A204.1 (cell line): Measurements from ENCODE around the gene DACH2.
A peak's percentile ranks its signal among the peaks of the same experiment; 100 is the strongest.
"Not testable (repeated sequence)": the region's sequence is repeated elsewhere in the genome, so short reads cannot be mapped to it uniquely, and the experiment has no call there.

ENCODE experiments used
- FAIRE-seq: peaks from 2 replicates; lab custom pipeline; 2012; peaks lifted over from hg19 to GRCh38; lab: Jason Lieb, UNC

DACH2 gene

DNA sequence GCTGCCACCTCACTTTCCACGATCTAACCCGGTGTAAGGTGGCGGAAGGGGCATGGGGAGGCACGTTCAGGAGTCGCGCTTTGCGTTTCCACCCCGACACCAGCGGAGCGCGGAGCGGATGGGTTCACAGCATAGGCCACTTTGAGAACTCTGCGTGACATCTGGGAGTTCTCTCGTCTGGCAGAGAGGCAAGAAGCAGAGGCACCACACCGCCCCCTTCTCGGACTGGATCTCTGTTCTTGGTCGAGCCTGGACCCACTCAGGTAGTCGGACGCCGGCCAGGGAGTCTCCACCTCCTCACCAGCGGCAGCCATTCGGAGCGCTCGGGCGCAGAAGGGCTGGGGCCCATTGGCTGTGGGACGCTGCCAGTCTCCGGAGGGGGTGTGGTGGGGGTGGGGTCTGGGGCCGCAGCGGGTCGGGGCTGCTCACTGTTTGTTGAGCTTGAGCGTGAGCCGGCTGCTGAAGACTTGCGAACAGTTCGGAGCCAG, at the start of gene DACH2:
TSS of gene DACH2 (plus strand) at position 428 of the 488 bp plus-strand sequence.
- no peak for FAIRE-seq

DNA sequence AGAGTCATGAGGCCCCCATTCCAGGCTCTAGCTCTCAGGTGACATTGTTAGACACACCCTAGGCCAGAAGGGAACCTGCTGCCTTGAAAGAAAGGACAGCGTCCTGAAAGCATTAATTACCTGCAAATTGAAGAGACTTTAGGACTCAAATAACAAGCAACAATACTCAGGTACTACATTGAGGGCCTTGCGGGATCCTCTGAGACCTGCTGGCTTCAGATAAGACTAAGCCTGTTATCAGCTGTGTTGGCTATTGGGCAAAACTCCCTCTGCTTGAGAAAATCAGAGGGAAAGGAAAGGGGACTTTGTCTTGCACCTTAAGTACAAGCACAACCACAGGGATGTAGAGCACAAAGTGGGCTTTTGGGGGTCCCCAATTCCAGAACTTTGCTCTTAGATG, 45.9 kb upstream of the DACH2 start:
- no peak for FAIRE-seq

DNA sequence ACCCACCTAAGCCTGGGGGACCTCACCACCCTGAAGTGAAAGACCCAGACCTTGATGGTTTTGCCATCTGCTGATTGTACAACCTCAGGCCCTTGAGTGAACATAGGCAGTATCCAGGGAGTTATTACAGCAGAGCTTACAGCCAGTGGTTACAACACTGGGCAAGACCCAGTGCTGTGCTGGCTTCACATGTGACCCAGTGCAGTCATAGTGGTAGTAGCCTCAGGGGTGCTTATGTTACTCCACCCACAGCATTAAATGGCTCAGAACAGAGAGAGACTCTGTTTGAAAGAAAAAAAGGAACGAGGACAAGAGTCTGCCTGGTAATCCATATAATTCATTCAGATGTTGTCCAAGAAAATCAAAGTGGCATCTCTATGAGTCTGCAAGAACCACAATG, 45.2 kb upstream of the DACH2 start:
- FAIRE-seq = no peak

DNA sequence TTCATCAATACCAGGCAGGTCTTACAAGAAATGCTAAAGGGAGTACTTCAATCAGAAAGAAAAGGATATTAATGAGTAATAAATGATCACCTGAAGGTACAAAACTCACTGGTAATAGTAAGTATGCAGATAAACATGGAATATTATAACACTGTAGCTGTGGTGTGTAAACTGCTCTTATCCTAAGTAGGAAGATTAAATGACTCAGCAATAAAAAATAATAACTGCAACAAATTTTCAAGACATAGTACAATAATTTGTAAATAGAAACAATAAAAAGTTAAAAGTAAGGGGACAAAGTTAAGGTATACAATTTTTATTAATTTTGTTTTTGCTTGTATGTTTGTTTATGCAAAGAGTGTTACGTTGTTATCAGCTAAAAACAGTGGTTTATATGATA, 43.7 kb upstream of the DACH2 start:
- no peak for FAIRE-seq

GRCh38 chrX:86121916-86122315, 26.3 kb upstream of the DACH2 start:
- no peak for FAIRE-seq

DNA sequence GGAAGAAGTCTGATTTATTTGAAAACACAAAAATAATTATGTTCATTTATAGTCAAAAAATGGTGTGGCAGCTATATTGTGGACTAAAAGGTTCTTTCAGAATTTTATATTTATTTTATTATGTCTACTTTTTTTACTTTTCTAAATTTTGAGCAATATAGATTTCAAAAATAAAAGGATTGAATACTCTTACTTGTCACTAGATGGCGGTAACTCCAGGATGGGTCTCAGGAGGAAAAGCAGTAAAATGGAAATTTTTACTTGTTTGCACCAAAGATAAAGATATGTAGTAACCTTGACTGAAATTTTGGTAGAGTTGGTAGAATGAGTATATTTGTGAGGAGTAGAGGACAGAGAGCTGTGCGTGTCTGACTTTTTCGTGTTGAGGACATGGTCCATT, 14.5 kb upstream of the DACH2 start:
- peak; percentile 97 for FAIRE-seq

DNA sequence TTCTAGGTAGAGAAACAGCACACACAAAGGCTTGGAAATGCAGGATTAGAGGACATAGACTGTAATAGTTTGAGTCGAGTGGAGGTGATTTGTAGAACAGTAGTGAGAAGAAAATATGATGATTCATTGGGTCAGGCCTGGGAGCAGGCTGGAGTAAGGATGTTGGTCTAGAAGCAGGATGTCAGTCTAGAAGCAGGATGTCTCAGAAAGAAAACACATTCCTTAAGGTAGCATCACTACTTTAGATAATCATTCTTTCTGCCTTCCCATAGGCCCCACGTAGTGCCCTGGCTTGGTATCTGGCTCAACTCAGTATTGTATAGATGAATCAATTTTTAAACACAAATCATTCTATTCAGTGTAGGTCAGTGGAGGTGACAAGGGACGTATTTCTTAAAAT, 11.2 kb upstream of the DACH2 start:
- no peak for FAIRE-seq

DNA sequence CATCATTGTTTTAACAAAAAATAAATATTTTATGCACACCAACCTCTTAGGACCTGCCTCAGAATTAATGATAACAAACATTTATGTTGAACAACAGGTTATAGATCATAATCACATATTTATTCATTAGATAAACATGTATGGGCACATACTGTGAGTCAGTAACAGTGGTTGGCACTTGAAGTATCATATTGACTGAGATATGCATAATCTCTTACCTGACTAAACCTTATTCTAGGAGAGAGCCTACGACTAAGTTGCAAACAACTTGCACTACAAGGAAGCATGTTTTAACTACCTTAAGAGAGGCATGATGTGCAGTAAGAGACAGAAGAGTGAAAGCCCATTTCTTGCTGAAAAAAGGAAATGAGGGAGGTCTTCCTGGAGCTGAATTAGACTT, 6.5 kb upstream of the DACH2 start:
- FAIRE-seq = no peak

DNA sequence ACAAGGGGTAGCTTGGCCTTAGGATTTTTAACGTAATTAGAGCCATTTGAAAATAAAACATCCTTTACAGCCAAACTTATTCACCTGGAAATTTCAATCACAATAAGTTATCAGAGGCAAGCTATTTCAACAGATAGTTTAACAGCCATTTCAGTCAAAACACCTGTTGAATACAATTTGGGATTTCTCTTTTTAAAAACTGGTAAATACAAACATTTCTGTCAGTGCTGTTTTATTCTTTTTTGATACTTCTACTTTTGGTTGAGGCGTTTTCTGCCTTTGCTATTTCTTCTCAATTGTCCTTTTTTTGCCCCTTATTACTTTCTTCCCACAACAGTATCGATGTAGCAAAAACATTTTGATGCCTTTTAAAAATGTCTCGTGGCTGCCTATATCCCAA, 2.1 kb upstream of the DACH2 start:
- no peak for FAIRE-seq

GRCh38 chrX:86148594-86148993, 343 bp downstream of the DACH2 start:
- no peak for FAIRE-seq

GRCh38 chrX:86149119-86149518, 868 bp downstream of the DACH2 start:
- FAIRE-seq = no peak

GRCh38 chrX:86154553-86154952, 6.3 kb downstream of the DACH2 start:
- no peak for FAIRE-seq

DNA sequence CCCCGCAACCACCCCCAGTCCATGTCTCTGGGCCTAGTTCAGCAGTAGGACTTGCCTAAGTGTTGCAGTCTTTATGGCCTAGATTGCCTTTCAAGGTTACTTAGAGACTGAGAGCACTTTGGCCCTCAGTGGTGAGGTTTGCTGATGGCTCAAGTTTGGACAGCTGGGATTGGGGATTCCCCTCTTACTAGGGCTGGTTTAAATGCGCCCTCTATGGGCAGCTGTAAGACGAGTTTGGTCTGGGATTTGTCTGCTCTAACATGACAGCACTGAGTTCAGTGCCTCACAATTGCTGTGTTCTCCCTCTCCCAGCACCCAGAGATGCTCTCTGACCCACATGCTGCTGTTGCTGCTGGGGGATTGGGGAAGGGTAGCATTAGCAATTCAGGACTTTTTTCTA, 23.1 kb downstream of the DACH2 start:
- FAIRE-seq = no peak

- no peak for FAIRE-seq
These were observed 30.7 kb downstream of the DACH2 start for GRCh38 chrX:86178906-86179305.

DNA sequence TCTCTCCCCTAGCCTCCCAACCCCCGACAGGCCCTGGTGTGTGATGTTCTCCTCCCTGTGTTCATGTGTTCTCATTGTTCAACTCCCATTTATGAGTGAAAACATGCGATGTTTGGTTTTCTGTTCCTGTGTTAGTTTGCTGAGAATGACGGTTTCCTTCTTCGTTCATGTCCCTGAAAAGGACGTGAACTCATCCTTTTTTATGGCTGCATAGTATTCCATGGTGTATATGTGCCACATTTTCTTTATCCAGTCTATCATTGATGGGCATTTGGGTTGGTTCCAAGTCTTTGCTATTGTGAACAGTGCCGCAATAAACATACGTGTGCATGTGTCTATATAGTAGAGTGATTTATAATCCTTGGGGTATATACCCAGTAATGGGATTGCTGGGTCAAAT, 33.1 kb downstream of the DACH2 start:
- not testable (repeated sequence) for FAIRE-seq

- peak; percentile 93 for FAIRE-seq
These were observed 44.6 kb downstream of the DACH2 start for GRCh38 chrX:86192827-86193226.

- FAIRE-seq = no peak
These were observed 46.5 kb downstream of the DACH2 start for GRCh38 chrX:86194758-86195157.

DNA sequence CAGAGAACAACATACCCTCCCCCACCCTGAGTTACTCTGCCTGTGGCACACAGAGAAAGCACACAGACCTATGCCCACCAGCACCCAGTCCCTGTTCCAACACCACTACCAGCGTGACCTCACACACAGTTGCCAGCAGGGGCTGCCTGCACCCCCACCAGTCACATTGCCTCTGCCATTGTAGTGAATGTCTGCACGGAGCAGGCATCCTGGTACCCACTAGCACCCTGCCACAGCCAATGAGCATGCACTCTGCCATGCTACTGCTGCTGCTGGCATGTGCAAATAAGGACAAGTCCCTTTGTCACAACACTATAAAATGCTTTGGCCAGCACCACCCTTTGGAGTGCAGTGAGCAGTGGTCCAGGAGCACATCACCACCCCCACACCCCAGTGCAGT, 47.1 kb downstream of the DACH2 start:
- FAIRE-seq = no peak

DNA sequence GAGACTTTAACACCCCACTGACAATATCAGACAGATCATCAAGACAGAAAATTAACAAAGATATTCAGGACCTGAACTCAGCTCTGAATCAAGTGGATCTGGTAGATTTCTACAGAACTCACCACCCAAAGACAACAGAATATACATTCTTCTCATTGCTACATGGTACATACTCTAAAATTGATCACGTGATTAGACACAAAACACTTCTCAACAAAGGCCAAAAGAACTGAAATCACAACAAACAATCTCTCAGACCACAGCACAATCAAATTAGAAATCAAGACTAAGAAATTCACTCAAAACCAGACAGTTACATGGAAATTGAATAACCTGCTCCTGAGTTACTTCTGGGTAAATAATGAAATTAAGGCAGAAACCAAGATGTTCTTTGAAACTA, 49.6 kb downstream of the DACH2 start:
- FAIRE-seq = no peak

GRCh38 chrX:86210772-86211171, 62.5 kb downstream of the DACH2 start:
- no peak for FAIRE-seq

- FAIRE-seq = no peak
These were observed 67.0 kb downstream of the DACH2 start for GRCh38 chrX:86215260-86215659.

- no peak for FAIRE-seq
These were observed 89.2 kb downstream of the DACH2 start for GRCh38 chrX:86237482-86237881.

DNA sequence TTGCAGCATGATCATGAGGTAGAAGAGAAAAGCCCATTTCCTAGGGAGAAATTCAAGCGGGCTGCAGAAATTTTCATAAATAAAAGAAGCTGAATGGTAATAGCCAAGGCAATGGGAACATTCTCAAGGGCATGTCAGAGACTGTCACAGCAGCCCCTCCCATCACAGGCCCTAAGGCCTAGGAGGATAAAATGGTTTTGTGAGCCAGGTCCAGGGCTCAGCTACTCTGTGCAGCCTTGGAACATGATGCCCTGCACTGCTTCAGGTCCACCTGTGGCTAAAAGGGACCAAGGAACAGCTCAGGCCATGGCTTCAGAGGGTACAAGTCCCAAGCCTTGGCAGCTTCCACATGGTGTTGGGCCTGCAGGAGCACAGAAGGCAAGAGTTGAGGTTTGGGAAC, 93.3 kb downstream of the DACH2 start:
- no peak for FAIRE-seq

DNA sequence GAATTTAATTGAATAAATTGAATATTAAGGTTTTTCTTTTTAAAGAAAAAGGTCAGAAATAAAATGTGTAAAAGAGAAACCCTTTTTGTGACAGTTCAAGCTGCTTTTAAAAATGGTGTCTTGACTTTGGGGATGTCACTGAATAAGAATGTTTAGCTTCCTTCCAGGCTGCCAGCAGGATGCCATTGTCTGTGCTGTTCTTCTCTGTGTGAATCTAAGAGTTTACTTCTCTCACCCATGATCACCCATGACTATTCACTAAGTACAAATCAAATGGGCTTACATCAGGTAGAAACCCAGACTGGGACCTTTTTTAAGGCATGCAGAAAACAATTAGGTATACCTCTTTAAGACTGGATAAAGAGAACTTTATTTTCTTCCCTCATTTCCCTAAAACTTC, 115.3 kb downstream of the DACH2 start:
- FAIRE-seq = no peak

GRCh38 chrX:86295293-86295692, 147.0 kb downstream of the DACH2 start:
- FAIRE-seq = no peak
